Measurements from ENCODE around the gene FKBP2. TPM values are rescaled to one million over a fixed set of nuclear protein-coding genes. Genes with fewer than 3 reads are reported as not detected.

The FKBP2 gene
- total RNA-seq, 2 experiments from 2014 or later, result 21.9 to 22.8 TPM

DNA sequence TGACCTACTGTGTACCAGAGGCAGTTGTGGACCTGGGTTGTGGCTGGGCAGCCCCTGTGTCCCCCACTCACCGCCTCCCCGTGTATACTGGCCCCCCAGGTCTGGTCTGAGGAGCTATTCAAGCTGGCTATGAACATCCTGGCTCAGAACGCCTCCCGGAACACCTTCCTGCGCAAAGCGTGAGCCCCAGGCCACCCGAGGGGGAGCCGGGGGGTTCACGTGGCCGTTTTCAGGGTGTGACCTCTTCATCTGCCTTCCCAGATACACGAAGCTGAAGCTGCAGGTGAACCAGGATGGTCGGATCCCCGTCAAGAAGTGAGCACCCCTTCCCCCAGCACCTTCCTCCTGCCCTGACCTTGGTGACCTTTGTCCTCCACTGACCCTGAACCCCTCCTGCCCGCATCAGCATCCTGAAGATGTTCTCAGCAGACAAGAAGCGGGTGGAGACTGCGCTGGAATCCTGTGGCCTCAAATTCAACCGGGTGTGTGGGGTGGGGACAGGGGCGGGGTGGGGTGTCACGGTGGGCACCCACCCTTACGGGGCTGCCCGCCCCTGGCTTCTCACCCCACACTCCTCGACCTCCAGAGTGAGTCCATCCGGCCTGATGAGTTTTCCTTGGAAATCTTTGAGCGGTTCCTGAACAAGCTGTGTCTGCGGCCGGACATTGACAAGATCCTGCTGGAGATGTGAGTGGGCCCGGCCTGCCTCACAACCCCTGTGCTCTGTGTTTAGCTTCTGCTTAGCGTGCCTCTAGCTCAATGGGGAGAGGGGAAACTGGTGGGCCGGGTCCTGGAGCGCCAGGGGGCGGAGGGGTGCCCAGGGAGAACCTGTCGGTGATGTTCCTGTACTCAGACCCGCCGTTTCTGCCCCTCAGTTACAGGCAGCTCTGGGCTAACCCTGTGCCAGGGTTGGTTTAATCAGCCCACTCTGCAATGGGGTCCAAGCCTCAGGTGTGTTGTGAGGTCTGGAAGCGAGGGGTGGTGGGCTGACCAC, 14.5 kb downstream of the FKBP2 start:
- Mint-ChIP-seq H3K4me3 (no peak overlapping the region), H3K4me1 (peaks cover 18% of the 10 kb centered on the region), H3K27me3 (no peaks in the 10 kb centered on the region), H3K36me3 (peaks cover 9% of the 10 kb centered on the region), H3K9me3 (no peaks in the 10 kb centered on the region), H3K27ac (no peak overlapping the region)
- DNase-seq, result no peak

DNA sequence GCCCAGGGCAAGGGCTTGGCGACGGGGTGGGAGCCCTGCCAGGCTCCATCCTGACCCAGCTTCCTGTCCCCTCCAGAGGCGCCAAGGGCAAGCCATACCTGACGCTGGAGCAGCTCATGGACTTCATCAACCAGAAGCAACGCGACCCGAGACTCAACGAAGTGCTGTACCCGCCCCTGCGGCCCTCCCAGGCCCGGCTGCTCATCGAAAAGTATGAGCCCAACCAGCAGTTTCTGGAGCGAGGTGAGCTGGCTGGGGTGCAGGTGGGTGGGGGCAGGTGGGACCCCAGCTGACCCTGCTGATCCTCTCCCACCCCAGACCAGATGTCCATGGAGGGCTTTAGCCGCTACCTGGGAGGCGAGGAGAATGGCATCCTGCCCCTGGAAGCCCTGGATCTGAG, 15.4 kb downstream of the FKBP2 start:
- Mint-ChIP-seq H3K9me3 (no peaks in the 10 kb centered on the region), H3K4me1 (peaks cover 16% of the 10 kb centered on the region), H3K27me3 (no peaks in the 10 kb centered on the region), H3K27ac (no peak overlapping the region), H3K36me3 (peaks cover 9% of the 10 kb centered on the region), H3K4me3 (no peak overlapping the region)
- no peak for DNase-seq

DNA sequence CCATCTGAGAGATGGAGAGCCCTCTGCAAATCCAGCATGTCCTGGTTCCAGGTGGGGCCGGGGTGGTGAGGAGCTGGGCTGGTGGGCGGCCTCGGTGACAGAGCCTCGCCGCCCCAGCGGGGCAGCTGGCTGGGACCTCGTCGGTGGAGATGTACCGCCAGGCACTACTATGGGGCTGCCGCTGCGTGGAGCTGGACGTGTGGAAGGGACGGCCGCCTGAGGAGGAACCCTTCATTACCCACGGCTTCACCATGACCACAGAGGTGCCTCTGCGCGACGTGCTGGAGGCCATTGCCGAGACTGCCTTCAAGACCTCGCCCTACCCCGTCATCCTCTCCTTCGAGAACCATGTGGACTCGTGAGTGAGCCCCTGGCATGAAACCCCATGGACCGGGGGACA, 17.5 kb downstream of the FKBP2 start:
- Mint-ChIP-seq H3K27me3 (no peaks in the 10 kb centered on the region), H3K9me3 (no peaks in the 10 kb centered on the region), H3K27ac (no peak overlapping the region), H3K4me3 (no peak overlapping the region), H3K36me3 (peaks cover 9% of the 10 kb centered on the region), H3K4me1 (peaks cover 9% of the 10 kb centered on the region)
- no peak for DNase-seq

DNA sequence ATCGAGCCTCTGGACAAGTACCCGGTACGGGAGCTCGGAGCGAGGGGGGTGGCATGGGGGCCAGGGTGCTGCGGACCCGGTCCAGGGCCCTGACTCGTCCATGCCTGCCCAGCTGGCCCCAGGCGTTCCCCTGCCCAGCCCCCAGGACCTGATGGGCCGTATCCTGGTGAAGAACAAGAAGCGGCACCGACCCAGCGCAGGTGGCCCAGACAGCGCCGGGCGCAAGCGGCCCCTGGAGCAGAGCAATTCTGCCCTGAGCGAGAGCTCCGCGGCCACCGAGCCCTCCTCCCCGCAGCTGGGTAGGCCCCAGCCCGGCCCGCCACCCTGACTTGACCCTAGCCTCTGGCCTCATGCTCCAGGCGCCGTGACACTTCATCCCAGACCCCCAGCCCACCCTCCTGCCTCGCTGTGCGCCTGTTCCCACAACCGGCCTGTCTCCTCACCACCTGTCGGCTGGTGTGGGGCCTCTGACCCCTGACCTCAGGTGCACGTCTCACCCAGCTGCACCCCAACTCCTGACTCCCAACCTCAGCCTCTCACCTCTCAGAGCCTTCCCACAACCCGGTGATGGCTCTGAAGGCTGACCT, 18.1 kb downstream of the FKBP2 start:
- Mint-ChIP-seq H3K4me3 (no peak overlapping the region), H3K27ac (no peak overlapping the region), H3K4me1 (peaks cover 9% of the 10 kb centered on the region), H3K36me3 (peaks cover 9% of the 10 kb centered on the region), H3K9me3 (no peaks in the 10 kb centered on the region), H3K27me3 (no peaks in the 10 kb centered on the region)
- DNase-seq, result no peak

DNA sequence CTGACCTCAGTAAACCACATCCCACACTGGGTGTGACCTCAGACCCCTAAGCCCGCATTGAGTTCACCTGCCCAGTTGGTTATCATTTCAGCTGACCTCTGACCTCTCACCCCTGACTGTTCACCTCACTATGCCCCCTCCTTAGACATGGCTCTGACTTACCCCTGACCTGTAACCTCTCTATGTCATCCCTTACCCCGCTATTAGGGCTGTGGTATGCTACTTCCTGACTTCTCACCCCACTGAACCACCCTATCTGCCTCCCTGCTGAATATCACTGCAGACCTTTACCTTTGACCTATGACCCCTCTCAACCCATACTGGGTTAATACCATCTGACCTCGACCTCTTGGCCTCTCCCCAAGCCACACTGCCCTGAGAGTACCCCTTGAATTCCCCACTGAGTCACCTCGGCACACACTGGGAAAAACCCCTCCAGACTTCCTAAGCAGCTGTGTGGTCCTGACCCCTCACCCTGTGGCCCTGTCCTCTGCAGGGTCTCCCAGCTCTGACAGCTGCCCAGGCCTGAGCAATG, 18.7 kb downstream of the FKBP2 start:
- peaks cover 9% of the 10 kb centered on the region for H3K4me1 Mint-ChIP-seq
- no peaks in the 10 kb centered on the region for H3K27me3 Mint-ChIP-seq
- no peak overlapping the region for H3K27ac Mint-ChIP-seq
- no peak for DNase-seq
- no peak overlapping the region for H3K4me3 Mint-ChIP-seq
- no peaks in the 10 kb centered on the region for H3K9me3 Mint-ChIP-seq
- peaks cover 9% of the 10 kb centered on the region for H3K36me3 Mint-ChIP-seq

DNA sequence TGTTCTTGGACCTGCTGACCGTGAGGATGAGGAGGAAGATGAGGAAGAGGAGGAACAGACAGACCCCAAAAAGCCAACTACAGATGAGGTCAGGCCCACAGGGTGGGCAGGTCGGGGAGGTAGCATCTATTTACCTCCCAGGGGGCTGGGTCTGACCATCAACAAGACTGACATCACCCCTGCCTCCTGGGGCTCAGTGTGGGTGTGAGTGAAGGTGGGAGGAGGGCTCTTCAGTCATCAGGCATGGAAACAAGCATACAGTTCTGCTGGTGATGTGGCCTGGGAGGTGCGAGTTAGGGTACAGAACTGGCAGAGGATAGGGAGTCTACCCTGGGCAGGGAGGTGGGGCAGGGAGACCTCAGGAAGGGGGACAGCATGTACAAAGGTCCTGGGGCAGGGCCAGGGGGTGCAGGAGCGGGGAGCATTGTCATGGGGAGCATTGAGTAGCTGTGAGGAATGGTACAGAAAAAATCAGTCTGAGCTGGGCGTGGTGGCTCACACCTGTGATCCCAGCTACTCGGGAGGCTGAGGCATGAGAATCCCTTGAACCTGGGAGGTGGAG, 19.3 kb downstream of the FKBP2 start:
- H3K4me3 Mint-ChIP-seq, result no peak overlapping the region
- H3K4me1 Mint-ChIP-seq, result peaks cover 9% of the 10 kb centered on the region
- DNase-seq, result no peak
- no peaks in the 10 kb centered on the region for H3K9me3 Mint-ChIP-seq
- no peak overlapping the region for H3K27ac Mint-ChIP-seq
- peaks cover 9% of the 10 kb centered on the region for H3K36me3 Mint-ChIP-seq
- H3K27me3 Mint-ChIP-seq, result no peaks in the 10 kb centered on the region

DNA sequence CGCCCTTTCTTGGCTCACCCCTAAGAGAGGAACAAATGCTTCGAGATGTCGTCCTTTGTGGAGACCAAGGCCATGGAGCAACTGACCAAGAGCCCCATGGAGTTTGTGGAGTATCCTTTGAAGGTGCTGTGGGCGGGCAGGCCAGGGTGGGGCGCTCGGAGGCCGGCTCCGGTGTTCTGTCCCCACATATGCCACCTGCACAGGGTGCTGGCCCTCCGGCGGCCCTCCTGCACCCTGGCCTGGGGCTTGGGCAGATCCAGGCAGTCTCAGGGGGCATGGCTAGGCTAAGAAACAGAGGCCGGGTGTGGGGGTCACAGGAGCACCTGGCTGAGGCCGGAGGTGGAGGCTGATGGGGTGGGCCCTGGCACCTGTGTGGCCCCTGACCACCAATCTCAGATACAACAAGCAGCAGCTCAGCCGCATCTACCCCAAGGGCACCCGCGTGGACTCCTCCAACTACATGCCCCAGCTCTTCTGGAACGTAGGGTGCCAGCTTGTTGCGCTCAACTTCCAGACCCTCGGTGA, 20.7 kb downstream of the FKBP2 start:
- no peaks in the 10 kb centered on the region for H3K9me3 Mint-ChIP-seq
- H3K27ac Mint-ChIP-seq, result peak overlapping the region; percentile 34
- no peaks in the 10 kb centered on the region for H3K27me3 Mint-ChIP-seq
- peaks cover 9% of the 10 kb centered on the region for H3K4me1 Mint-ChIP-seq
- peaks cover 11% of the 10 kb centered on the region for H3K36me3 Mint-ChIP-seq
- DNase-seq, result no peak
- no peak overlapping the region for H3K4me3 Mint-ChIP-seq

DNA sequence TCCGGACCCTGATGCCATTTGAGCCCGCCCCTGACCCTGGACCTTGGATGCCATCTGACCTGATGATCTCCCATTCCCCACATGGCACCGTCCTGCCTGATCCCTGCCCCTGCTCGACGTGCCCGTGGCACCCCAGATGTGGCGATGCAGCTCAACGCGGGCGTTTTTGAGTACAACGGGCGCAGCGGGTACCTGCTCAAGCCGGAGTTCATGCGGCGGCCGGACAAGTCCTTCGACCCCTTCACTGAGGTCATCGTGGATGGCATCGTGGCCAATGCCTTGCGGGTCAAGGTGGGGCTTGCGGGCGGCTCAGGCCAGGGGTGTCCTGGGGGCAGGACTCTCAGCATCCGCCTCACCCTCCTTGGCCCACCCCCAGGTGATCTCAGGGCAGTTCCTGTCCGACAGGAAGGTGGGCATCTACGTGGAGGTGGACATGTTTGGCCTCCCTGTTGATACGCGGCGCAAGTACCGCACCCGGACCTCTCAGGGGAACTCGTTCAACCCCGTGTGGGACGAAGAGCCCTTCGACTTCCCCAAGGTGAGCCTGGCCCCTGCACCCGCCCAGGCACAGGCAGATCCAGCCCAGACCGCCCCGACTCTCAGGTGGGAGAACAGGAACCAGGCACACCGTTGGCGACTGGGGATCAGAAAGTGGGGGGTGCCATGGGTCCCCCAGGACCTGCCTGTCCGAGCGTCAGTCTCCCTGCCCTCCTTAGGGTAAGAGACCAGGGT, 21.5 kb downstream of the FKBP2 start:
- Mint-ChIP-seq H3K27ac (peak overlapping the region; percentile 34), H3K36me3 (peaks cover 11% of the 10 kb centered on the region), H3K9me3 (no peaks in the 10 kb centered on the region), H3K4me1 (peaks cover 9% of the 10 kb centered on the region), H3K4me3 (no peak overlapping the region), H3K27me3 (no peaks in the 10 kb centered on the region)
- DNase-seq, result no peak

DNA sequence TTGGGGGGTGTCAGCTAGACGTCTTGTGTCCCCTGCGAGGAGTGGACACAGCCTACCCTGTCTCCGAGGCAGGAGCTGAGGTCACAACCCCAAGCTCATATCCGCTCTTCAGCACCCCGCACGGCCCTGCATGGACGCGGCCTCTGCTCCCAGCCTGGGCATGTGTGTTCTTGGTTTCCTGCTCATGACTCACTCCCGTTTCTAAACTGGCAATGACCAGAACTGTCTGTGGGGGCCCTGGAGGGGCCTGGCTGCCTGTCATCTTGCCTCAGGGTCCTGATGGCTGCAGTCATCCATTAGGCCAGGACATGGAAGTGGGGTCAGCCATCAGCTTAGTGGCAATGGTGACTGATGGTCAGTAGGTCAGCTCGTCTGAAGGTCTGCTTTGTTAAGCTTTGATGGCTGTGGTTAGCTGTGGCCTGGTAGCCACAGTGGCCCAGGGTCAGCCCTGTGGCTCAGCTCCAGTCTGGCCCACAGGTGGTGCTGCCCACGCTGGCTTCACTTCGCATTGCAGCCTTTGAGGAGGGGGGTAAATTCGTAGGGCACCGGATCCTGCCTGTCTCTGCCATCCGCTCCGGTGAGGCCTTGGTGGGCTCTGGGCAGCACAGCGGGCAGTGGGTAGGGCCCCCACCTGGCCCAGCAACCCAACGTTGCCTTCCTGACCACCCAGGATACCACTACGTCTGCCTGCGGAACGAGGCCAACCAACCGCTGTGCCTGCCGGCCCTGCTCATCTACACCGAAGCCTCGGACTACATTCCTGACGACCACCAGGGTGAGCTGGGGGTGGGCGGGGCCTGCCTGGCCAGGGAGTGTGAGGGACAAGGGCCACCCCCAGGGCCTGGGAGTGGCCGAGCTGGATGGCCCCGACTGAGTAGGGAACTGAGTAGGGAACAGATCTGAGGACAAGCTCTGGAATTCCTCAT, 22.4 kb downstream of the FKBP2 start:
- H3K4me1 Mint-ChIP-seq, result peaks cover 13% of the 10 kb centered on the region
- no peaks in the 10 kb centered on the region for H3K9me3 Mint-ChIP-seq
- no peak for DNase-seq
- H3K36me3 Mint-ChIP-seq, result peaks cover 9% of the 10 kb centered on the region
- H3K4me3 Mint-ChIP-seq, result no peak overlapping the region
- no peaks in the 10 kb centered on the region for H3K27me3 Mint-ChIP-seq
- H3K27ac Mint-ChIP-seq, result no peak overlapping the region

DNA sequence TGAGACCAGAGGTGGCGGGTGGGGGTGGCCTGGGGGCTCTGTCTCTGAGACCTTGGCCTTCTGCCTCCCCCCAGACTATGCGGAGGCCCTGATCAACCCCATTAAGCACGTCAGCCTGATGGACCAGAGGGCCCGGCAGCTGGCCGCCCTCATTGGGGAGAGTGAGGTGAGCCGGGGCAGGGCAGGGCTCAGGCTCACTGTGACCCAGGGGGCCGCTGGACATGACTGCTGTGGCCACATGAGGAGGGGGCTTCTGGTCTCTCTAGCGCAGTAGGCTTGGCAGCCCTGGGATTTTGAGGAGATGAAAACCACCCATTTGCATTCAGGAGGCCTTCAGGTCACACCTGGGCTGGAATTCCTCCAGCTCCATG, 23.0 kb downstream of the FKBP2 start:
- no peak overlapping the region for H3K27ac Mint-ChIP-seq
- H3K27me3 Mint-ChIP-seq, result no peaks in the 10 kb centered on the region
- no peak for DNase-seq
- no peak overlapping the region for H3K4me3 Mint-ChIP-seq
- H3K36me3 Mint-ChIP-seq, result peaks cover 12% of the 10 kb centered on the region
- H3K4me1 Mint-ChIP-seq, result peaks cover 16% of the 10 kb centered on the region
- H3K9me3 Mint-ChIP-seq, result no peaks in the 10 kb centered on the region

DNA sequence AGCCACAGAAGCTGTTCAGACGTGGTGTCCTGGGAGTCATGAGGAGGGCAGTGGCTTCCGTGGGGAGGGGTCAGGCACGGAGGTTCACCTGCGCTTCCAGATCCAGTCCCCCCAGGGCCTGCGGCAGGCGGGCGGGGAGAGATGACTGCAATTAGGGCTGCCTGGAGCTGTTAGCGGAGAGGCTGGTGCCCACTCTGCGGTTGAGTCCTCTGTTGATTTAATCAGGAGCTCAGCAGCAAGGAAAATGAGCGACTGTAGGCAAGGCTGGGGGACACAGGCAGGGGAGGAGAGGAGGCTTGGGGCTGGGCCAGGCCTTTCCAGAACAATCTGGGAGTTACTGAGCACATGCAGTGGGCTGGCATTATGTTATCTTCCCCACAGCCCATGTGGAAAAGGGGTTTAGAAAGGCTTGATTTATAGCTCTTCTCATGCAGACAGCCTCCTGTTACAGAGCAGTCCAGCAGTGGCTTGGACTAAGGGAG, 23.5 kb downstream of the FKBP2 start:
- Mint-ChIP-seq H3K27ac (no peak overlapping the region), H3K36me3 (peaks cover 12% of the 10 kb centered on the region), H3K4me3 (no peak overlapping the region), H3K4me1 (peaks cover 18% of the 10 kb centered on the region), H3K9me3 (no peaks in the 10 kb centered on the region), H3K27me3 (no peaks in the 10 kb centered on the region)
- DNase-seq, result no peak

DNA sequence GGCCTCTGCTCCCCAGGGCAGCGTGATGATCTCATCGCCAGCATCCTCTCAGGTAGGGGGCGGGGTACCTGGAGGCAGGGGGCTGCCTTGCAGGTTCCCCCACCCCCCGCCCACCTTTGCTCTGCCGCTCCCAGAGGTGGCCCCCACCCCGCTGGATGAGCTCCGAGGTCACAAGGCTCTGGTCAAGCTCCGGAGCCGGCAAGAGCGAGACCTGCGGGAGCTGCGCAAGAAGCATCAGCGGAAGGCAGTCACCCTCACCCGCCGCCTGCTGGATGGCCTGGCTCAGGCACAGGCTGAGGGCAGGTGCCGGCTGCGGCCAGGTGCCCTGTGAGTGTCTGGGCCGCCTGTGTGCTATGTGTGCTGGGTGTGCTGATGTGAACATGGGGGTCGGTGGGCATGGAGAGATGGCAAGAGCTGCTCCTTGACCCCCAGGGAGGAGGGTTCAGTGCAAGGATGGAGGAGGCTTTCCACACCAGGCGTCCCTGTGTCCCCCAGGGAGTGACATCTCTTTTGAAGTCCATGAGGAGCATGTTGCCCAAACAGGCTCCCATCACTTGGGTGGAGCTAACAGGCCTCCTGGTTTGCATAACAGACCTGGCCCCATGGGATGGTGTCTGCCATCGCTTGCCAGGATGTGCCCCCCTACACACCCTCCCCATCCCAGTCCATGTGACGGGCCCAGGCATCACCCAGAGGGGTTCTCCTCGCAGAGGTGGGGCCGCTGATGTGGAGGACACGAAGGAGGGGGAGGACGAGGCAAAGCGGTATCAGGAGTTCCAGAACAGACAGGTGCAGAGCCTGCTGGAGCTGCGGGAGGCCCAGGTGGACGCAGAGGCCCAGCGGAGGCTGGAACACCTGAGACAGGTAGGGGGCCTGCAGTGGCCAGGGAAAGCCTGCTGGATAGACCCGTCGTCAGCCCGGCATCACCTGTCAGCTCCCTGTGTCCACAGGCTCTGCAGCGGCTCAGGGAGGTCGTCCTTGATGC, 24.6 kb downstream of the FKBP2 start:
- Mint-ChIP-seq H3K4me3 (no peak overlapping the region), H3K27ac (no peak overlapping the region), H3K27me3 (no peaks in the 10 kb centered on the region), H3K9me3 (no peaks in the 10 kb centered on the region), H3K4me1 (peaks cover 9% of the 10 kb centered on the region), H3K36me3 (peaks cover 11% of the 10 kb centered on the region)
- no peak for DNase-seq

DNA sequence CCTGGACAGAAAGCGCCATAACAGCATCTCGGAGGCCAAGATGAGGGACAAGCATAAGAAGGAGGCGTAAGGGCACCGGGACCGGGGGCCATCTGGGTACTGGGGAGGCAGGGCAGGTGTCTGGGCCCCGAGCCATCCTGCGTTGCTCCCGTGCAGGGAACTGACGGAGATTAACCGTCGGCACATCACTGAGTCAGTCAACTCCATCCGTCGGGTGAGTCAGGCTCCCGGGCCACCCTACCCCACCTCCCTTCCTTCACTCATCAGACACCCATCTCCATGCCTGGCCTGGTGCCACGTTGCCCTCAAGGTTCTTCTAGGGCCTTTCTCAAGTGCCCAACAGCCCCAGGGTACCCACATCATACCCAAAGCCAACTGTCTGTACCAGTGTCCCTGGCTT, 25.4 kb downstream of the FKBP2 start:
- DNase-seq, result no peak
- peaks cover 11% of the 10 kb centered on the region for H3K36me3 Mint-ChIP-seq
- H3K27me3 Mint-ChIP-seq, result no peaks in the 10 kb centered on the region
- no peaks in the 10 kb centered on the region for H3K9me3 Mint-ChIP-seq
- H3K27ac Mint-ChIP-seq, result no peak overlapping the region
- peaks cover 9% of the 10 kb centered on the region for H3K4me1 Mint-ChIP-seq
- no peak overlapping the region for H3K4me3 Mint-ChIP-seq
